ENCODE data around the gene TPP2.
A peak's percentile ranks its signal among the peaks of the same experiment; 100 is the strongest.

The TPP2 gene

GRCh38 chr13:102596147-102597028 lies at the start of gene TPP2:
Gene TPP2, plus strand, starts transcription at chr13:102596986. Its CDS starts 53 bp downstream, at chr13:102597039.
- Histone ChIP-seq H3K36me3 (ENCODE audit: control insufficient read depth, low read length) (peaks cover 30% of the 10 kb centered on the region), H3K79me2 (ENCODE audit: control insufficient read depth, low read length) (peaks cover 66% of the 10 kb centered on the region), H3K27me3 (ENCODE audit: control insufficient read depth, low read length) (no peaks in the 10 kb centered on the region), H3K27ac (ENCODE audit: low read depth, low read length) (peak within 1 kb of the TSS; percentile 88), H4K20me1 (ENCODE audit: control insufficient read depth, insufficient read depth, low read depth, low read length) (peaks cover 22% of the 10 kb centered on the region), H3F3A (ENCODE audit: control insufficient read depth, insufficient read depth) (peaks cover 12% of the 10 kb centered on the region), H3K4me1 (ENCODE audit: control insufficient read depth, low read length) (peaks cover 45% of the 10 kb centered on the region), H3K9me3 (ENCODE audit: control insufficient read depth, insufficient read depth, low read length) (no peaks in the 10 kb centered on the region), H3K9me2 (replicated peaks; ENCODE audit: control insufficient read depth, low read length) (no peaks in the 10 kb centered on the region), H3K4me3 (ENCODE audit: low read length) (peak within 1 kb of the TSS; percentile 99), H3K4me2 (ENCODE audit: low read length) (peak within 1 kb of the TSS; percentile 95)
- TF ChIP-seq, protein P1, sequence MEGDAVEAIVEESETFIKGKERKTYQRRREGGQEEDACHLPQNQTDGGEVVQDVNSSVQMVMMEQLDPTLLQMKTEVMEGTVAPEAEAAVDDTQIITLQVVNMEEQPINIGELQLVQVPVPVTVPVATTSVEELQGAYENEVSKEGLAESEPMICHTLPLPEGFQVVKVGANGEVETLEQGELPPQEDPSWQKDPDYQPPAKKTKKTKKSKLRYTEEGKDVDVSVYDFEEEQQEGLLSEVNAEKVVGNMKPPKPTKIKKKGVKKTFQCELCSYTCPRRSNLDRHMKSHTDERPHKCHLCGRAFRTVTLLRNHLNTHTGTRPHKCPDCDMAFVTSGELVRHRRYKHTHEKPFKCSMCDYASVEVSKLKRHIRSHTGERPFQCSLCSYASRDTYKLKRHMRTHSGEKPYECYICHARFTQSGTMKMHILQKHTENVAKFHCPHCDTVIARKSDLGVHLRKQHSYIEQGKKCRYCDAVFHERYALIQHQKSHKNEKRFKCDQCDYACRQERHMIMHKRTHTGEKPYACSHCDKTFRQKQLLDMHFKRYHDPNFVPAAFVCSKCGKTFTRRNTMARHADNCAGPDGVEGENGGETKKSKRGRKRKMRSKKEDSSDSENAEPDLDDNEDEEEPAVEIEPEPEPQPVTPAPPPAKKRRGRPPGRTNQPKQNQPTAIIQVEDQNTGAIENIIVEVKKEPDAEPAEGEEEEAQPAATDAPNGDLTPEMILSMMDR (IDR thresholded peaks at IDR 0.05; ENCODE audit: low read depth, low read length, poor library complexity, severe bottlenecking), result no peak
- TF ChIP-seq EZH2phosphoT487 (IDR thresholded peaks at IDR 0.05; ENCODE audit: borderline replicate concordance, low read length), result no peak

- no peaks in the 10 kb centered on the region for H4K20me1 ChIP-seq (ENCODE audit: control insufficient read depth, insufficient read depth, low read depth, low read length)
- TF ChIP-seq, protein P1 (IDR thresholded peaks at IDR 0.05; ENCODE audit: low read depth, low read length, poor library complexity, severe bottlenecking), result no peak
- no peak for TF ChIP-seq EZH2phosphoT487 (IDR thresholded peaks at IDR 0.05; ENCODE audit: borderline replicate concordance, low read length)
- H3K4me3 ChIP-seq (ENCODE audit: low read length), result no peak overlapping the region
- no peaks in the 10 kb centered on the region for H3K36me3 ChIP-seq (ENCODE audit: control insufficient read depth, low read length)
- no peak overlapping the region for H3K27ac ChIP-seq (ENCODE audit: low read depth, low read length)
- H3K4me1 ChIP-seq (ENCODE audit: control insufficient read depth, low read length), result no peaks in the 10 kb centered on the region
- H3K9me3 ChIP-seq (ENCODE audit: control insufficient read depth, insufficient read depth, low read length), result no peaks in the 10 kb centered on the region
- H3K9me2 ChIP-seq (replicated peaks; ENCODE audit: control insufficient read depth, low read length), result no peaks in the 10 kb centered on the region
- no peaks in the 10 kb centered on the region for H3F3A ChIP-seq (ENCODE audit: control insufficient read depth, insufficient read depth)
- peaks cover 3% of the 10 kb centered on the region for H3K27me3 ChIP-seq (ENCODE audit: control insufficient read depth, low read length)
- H3K79me2 ChIP-seq (ENCODE audit: control insufficient read depth, low read length), result no peaks in the 10 kb centered on the region
- no peak overlapping the region for H3K4me2 ChIP-seq (ENCODE audit: low read length)
Measured at GRCh38 chr13:102548811-102549210, 48.0 kb upstream of the TPP2 start.

DNA sequence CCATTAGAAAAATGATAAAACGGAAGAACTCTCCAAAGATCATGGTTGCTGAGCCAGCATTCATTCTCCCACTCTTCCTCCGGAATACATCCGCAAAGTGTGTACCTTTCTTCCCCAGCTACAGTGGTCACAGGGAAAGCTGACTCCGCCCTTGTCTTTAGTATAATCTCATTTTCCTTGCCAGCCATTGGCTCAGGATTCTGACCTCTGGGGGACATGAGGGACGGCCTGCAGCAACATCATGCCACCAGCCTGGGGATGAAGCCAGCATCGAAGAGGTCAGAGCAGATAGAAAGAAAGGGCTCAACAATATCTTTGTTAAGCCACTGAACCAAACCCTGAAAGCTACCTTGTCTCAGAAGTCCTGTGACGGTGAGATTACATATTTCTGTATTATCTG lies 46.3 kb upstream of the TPP2 start:
- Histone ChIP-seq H3K27me3 (ENCODE audit: control insufficient read depth, low read length) (peaks cover 3% of the 10 kb centered on the region), H3K36me3 (ENCODE audit: control insufficient read depth, low read length) (no peaks in the 10 kb centered on the region), H3K79me2 (ENCODE audit: control insufficient read depth, low read length) (no peaks in the 10 kb centered on the region), H3K4me3 (ENCODE audit: low read length) (no peak overlapping the region), H3F3A (ENCODE audit: control insufficient read depth, insufficient read depth) (no peaks in the 10 kb centered on the region), H3K9me3 (ENCODE audit: control insufficient read depth, insufficient read depth, low read length) (no peaks in the 10 kb centered on the region), H3K4me2 (ENCODE audit: low read length) (no peak overlapping the region), H3K9me2 (replicated peaks; ENCODE audit: control insufficient read depth, low read length) (no peaks in the 10 kb centered on the region), H4K20me1 (ENCODE audit: control insufficient read depth, insufficient read depth, low read depth, low read length) (no peaks in the 10 kb centered on the region), H3K27ac (ENCODE audit: low read depth, low read length) (no peak overlapping the region), H3K4me1 (ENCODE audit: control insufficient read depth, low read length) (no peaks in the 10 kb centered on the region)
- TF ChIP-seq, protein P1 (IDR thresholded peaks at IDR 0.05; ENCODE audit: low read depth, low read length, poor library complexity, severe bottlenecking), result no peak
- no peak for TF ChIP-seq EZH2phosphoT487 (IDR thresholded peaks at IDR 0.05; ENCODE audit: borderline replicate concordance, low read length)

All from DOHH2 (cell line).